Measurements from ENCODE around the gene ZC3H12A.

ZC3H12A gene

GRCh38 chr1:37455516-37455915, 18.9 kb upstream of the ZC3H12A start:
- DNase-seq (ENCODE audit: low spot score), result no peak

DNA sequence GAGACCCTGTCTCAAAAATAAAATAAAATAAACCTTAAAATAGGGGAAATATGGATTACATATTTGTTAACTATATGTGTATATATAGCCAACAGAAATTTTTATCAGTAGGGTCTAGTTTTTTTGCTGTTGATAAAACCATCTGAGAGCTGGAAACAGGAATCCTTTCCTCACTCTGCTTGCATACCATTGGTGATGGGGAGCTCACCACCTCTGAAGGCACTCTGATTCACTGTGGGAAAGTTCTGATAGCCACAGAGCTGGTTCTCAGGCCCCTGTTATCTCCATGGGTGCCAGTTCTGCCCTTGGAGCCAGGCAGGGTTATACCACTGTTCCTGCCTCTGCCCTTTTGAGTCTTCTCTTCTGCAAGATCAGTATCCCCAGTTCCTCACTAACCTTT, 17.8 kb upstream of the ZC3H12A start:
- DNase-seq (ENCODE audit: low spot score), result no peak

- DNase-seq (ENCODE audit: low spot score), result no peak
Observed at GRCh38 chr1:37458551-37458950, 15.8 kb upstream of the ZC3H12A start.

GRCh38 chr1:37461698-37462436, 12.5 kb upstream of the ZC3H12A start:
- DNase-seq (ENCODE audit: low spot score), result no peak

GRCh38 chr1:37464443-37464842, 9.9 kb upstream of the ZC3H12A start:
- no peak for DNase-seq (ENCODE audit: low spot score)

DNA sequence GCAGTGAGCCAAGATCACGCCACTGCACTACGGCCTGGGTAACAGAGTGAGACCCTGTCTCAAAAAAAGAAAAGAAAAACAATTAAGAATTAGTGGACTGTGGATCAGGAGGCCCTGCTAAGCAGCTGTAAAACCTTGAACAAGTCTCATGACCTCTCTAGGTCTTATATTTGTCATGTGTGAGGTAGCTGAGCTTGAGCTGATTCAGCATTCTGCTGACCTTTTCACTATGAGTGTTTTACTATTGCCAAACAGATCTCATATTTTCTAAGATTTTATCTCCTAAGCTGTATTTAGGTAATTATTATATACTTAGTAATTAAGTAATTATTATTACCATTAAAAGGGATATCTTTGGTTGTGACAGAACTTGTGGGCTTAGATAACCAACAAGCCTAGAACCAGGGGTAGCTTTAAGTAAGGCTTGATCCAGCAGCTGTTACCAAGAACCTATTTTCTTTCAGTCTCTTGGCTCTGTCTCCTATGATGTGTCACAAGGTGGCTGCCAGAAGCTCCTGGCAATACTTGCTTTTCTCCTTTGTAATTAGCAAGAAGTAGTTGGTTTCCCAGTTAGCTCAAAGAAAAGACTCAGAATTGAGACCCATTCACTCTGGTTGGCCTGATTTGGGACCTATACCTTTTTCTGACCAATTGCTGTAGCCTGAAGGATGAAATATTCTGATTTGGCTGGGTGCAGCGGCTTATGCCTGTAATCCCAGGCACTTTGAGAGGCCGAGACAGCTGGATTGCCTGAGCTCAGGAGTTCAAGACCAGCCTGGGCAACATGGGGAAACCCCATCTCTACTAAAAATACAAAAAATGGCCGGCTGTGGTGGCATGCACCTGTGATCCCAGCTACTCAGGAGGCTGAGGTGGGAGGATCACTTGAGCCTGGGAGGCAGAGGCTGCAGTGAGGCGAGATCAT, 8.5 kb upstream of the ZC3H12A start:
- peak; percentile 50 for DNase-seq (ENCODE audit: low spot score)

GRCh38 chr1:37468037-37468436, 6.3 kb upstream of the ZC3H12A start:
- no peak for DNase-seq (ENCODE audit: low spot score)

DNA sequence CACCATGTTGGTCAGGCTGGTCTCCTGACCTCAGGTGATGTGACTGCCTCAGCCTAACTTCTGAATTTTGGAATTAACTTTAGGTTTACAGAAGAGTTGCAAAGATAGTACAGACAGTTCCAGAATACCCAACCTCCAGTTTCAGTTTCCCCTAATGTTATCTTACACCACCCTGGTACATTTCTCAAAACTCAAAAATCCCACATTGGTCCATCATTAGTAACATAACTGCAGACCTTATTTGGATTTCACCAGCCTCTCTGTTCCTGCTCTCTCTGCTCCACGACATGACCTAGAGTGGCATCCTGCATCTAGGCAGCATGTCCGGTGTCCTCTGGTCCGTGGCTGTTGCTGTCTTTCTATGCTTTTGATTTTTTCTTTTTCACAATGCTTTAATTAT, 5.0 kb upstream of the ZC3H12A start:
- no peak for DNase-seq (ENCODE audit: low spot score)

DNA sequence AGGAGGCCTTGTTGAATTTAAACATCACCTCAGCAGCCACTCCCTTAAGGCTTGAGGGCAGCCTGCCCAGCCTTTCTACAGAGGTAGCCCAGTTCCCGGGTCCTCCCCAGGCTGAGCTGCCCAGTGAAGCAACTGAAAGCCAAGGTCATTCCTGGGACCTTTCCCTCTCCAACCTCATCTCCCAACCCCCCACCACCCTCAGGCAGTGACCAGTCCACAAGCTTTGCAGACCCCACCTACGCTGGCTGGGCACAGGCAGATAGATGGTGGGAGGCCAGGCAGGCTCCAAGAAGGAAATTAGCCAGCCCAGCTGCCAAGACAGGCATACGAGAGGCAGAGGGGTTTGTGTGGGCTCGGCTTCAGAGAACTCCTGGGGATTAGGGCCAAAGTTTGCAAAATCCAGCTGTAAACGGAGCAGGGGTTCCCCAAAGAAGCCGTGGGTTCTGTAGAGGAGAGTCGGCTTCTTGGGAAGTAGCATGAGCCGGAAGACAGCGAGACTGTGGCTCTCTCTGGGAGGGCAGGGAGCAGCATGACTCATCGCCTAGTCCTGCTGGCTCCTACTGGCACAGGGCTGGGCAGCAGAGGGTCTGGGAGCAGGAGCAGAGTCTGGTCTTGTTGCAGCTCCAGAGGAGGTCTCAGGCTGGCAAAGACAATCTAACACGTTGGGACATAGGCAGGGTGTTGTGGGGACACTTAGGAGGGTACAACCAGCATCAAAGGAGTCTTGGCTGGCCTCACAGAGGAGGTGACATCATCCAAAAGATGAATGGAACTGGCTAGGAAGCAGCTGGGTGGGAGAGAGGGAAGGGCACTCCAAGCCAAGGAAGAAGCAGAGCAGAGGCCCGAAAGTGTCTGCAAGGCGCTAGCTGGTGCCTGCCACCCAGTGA, 2.8 kb upstream of the ZC3H12A start:
- peak; percentile 96 for DNase-seq (ENCODE audit: low spot score)

- no peak for DNase-seq (ENCODE audit: low spot score)
Observed at GRCh38 chr1:37472281-37472680, 2.1 kb upstream of the ZC3H12A start.

GRCh38 chr1:37472994-37473393, 1.4 kb upstream of the ZC3H12A start:
- DNase-seq (ENCODE audit: low spot score), result no peak

DNA sequence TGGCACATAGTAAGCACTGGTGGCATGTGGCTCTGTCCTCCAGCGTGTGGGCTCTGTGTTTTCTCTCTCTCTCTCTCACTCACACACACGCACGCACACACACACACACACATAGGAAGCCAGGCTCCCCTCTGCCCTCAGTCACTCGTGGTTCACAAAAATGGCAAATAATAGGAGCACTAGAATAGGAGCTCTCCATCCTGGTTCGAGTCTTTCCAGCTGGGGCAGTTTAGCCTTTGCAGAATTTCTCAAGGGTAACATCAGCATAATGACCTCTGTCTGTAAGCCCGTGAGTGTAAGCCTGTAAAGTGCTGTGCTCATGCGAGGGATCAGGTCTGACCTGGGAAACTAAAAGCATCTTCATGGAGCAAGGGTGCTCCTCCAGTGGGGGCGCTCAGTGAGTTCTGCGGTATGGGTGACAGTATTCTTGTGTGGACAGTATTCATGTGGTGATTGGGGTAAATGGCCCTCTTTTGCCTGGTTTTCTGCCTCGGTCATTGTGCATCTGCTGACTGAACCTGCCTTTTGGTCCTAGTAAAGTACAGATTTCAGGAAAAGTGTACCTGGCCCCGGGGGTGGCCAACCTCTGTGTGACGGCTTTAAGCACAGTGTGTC, 842 bp upstream of the ZC3H12A start:
- no peak for DNase-seq (ENCODE audit: low spot score)

GRCh38 chr1:37474697-37475379, 458 bp downstream of the ZC3H12A start:
- DNase-seq (ENCODE audit: low spot score), result peak; percentile 25

- no peak for DNase-seq (ENCODE audit: low spot score)
Observed at GRCh38 chr1:37475380-37476086, 1.2 kb downstream of the ZC3H12A start.

- no peak for DNase-seq (ENCODE audit: low spot score)
Observed at GRCh38 chr1:37476087-37476452, 1.7 kb downstream of the ZC3H12A start.

- DNase-seq (ENCODE audit: low spot score), result peak; percentile 85
Observed at GRCh38 chr1:37476460-37477197, 2.2 kb downstream of the ZC3H12A start.

- DNase-seq (ENCODE audit: low spot score), result no peak
Observed at GRCh38 chr1:37477198-37477931, 3.0 kb downstream of the ZC3H12A start.

DNA sequence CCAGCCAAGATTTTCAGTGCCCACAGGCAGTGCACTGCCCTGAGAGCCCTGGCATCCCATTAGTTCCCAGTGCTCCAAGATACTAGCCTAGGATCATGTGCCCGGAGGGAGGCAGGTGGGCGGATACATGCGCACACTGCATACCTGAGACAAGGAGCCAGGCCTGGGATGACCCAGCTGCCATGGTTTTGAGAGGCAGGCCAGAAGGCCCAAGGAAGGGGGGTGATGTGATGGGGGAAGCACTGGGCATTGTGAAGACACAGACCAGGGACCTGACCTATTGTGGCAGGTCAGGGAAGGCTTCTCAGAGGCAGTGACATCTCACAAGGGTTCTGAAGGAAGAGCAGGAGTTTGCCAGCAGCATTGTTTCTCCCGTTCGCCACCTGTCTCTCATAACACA, 3.6 kb downstream of the ZC3H12A start:
- no peak for DNase-seq (ENCODE audit: low spot score)

DNA sequence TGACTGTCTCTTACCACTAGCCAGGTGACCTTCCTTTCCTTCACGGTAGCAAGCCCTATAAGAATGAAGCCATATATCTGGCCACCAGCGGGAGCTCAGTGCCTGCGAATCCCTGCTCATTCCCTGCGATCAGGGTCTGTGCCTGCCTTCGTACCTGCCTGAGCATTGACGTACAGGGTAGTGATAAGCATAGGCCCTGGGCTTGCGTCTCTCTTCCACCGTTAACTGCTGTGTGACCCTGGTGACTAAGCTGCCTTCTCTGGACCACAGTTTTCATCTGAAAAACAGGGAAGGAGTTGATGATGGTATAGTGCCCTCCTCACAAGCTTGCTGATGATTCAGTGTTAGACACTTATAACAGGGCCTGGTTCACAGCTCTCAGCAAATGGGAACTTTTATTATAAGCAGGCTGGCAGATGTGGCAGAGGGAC, 4.1 kb downstream of the ZC3H12A start:
- DNase-seq (ENCODE audit: low spot score), result peak; percentile 57
